Lung (tissue), 12 donors: ENCODE measurements around the gene GRM8. TPM values are rescaled to one million over a fixed set of nuclear protein-coding genes. Genes with fewer than 3 reads are reported as not detected.
"Not testable (repeated sequence)": the region's sequence is repeated elsewhere in the genome, so short reads cannot be mapped to it uniquely, and the experiment has no call there.

Experiments used
- ATAC-seq: fragments of 200-7000 bp; cut with Tn5 transposase; one replicate; pipeline ENCODE4 v1.9.1; 2020; ENCODE audit warnings: moderate number of reproducible peaks; ENCODE audit not compliant: insufficient read depth, low FRiP score
- DNase-seq, 3 donors: peaks; one replicate each; pipeline ENCODE4 v3.0.0-alpha.2; 2013 to 2017
- H3K27ac ChIP-seq, 2 donors: one replicate each; pipeline ENCODE4 v1.5.1; 2013; ENCODE audit warnings: mild to moderate bottlenecking in 2 of 2, moderate library complexity in 2 of 2, control low read depth in 1 of 2, inconsistent platforms in 1 of 2, low read depth in 1 of 2, low read length in 1 of 2
- H3K27me3 ChIP-seq, 3 donors: one replicate each; pipeline ENCODE4 v1.5.1; 2013; ENCODE audit warnings: low read length in 2 of 3; ENCODE audit not compliant: control insufficient read depth in 3 of 3, insufficient read depth in 3 of 3
- H3K36me3 ChIP-seq, 4 donors: one replicate each; pipeline ENCODE4 v1.5.1; 2013; ENCODE audit warnings: low read length in 4 of 4, mild to moderate bottlenecking in 1 of 4, moderate library complexity in 1 of 4; ENCODE audit not compliant: control insufficient read depth in 4 of 4, insufficient read depth in 4 of 4
- H3K4me1 ChIP-seq, 5 donors: one replicate each; pipeline ENCODE4 v1.5.1; 2013; ENCODE audit warnings: low read length in 5 of 5, mild to moderate bottlenecking in 2 of 5, moderate library complexity in 1 of 5; ENCODE audit not compliant: control insufficient read depth in 5 of 5, insufficient read depth in 5 of 5
- H3K4me3 ChIP-seq: one replicate; pipeline ENCODE4 v1.5.1; 2013; ENCODE audit warnings: mild to moderate bottlenecking, control low read depth, moderate library complexity
- H3K9ac ChIP-seq, 2 donors: one replicate each; pipeline ENCODE4 v1.5.1; 2013; ENCODE audit warnings: low read length in 2 of 2, control low read depth in 1 of 2; ENCODE audit not compliant: insufficient read depth in 1 of 2
- H3K9me3 ChIP-seq, 4 donors: one replicate each; pipeline ENCODE4 v1.5.1; 2013; ENCODE audit warnings: low read length in 3 of 4, mild to moderate bottlenecking in 1 of 4, moderate library complexity in 1 of 4; ENCODE audit not compliant: control insufficient read depth in 4 of 4, insufficient read depth in 3 of 4
- CTCF ChIP-seq: IDR thresholded peaks from 2 replicates; pipeline ENCODE4 v1.5.1; 2012; ENCODE audit warnings: mild to moderate bottlenecking; ENCODE audit errors: control extremely low read depth, extremely low read depth
- WGBS, 2 donors: extraction: QIAGEN DNeasy Blood & Tissue Kit; methylation state at CpG; one replicate each; pipeline ENCODE4 v1.1.7; 2013; 5-methylcytosine and 5-hydroxymethylcytosine counted together
- polyA plus RNA-seq, 2 donors: library from polyadenylated mRNA; stranded (reverse); fragments of 200-250 nt; gene quantifications; one replicate each; pipeline ENCODE4 v1.2.1, GENCODE V29; 2013
- total RNA-seq, 2 donors: library from RNA; depleted of rRNA in 1 of 2; stranded (reverse); fragments of >200 nt in 1 of 2; gene quantifications; one replicate each; pipeline ENCODE4 v1.2.1, GENCODE V29; 2014 to 2021
- donor health status: control.
- donor health status: control.
- donor health status: Bipolar disorder and iron deficiency.
- donor health status: healthy.
- donor health status: DM: yes; HTN: yes; CAD: no.

Gene GRM8
- total and polyA plus RNA-seq, 4 donors = 0.01 to 0.83 (median 0.24) TPM; not detected in 1

GRCh38 chr7:126887980-126888379 lies 364.8 kb downstream of the GRM8 start:
- DNase-seq, H3K9ac ChIP-seq, H3K27ac ChIP-seq, H3K9me3 ChIP-seq, H3K4me3 ChIP-seq, H3K36me3 ChIP-seq, H3K27me3 ChIP-seq, H3K4me1 ChIP-seq, ATAC-seq: not testable (repeated sequence)
- 80 to 82% methylated on average over 1 of the region's 1 CpG for WGBS, 2 donors

GRCh38 chr7:126887560-126887959 lies 365.2 kb downstream of the GRM8 start:
- H3K27me3 ChIP-seq, H3K9ac ChIP-seq, ATAC-seq, H3K27ac ChIP-seq, H3K9me3 ChIP-seq, DNase-seq, H3K4me1 ChIP-seq, H3K36me3 ChIP-seq, H3K4me3 ChIP-seq: not testable (repeated sequence)
- WGBS, 2 donors = 59 to 76% methylated on average over 4 of the region's 4 CpGs

- not testable (repeated sequence) for H3K9me3 ChIP-seq, DNase-seq, ATAC-seq, H3K4me1 ChIP-seq, H3K4me3 ChIP-seq, H3K36me3 ChIP-seq, H3K27me3 ChIP-seq, H3K9ac ChIP-seq, H3K27ac ChIP-seq
- WGBS, 2 donors = 90% methylated on average over 1 of the region's 1 CpG
Measured at GRCh38 chr7:126882730-126883129, 370.0 kb downstream of the GRM8 start.

GRCh38 chr7:126881908-126882307 lies 370.8 kb downstream of the GRM8 start:
- H3K36me3 ChIP-seq, H3K27me3 ChIP-seq, H3K27ac ChIP-seq, H3K4me1 ChIP-seq, H3K9me3 ChIP-seq, DNase-seq, H3K4me3 ChIP-seq, H3K9ac ChIP-seq, ATAC-seq: not testable (repeated sequence)
- 60 to 65% methylated on average over 2 of the region's 2 CpGs for WGBS, 2 donors

GRCh38 chr7:126881315-126881714 lies 371.4 kb downstream of the GRM8 start:
- 78% methylated on average over 4 of the region's 4 CpGs for WGBS, 2 donors
- no peak overlapping the region for H3K27ac ChIP-seq
- H3K27me3 ChIP-seq = no peaks in the 10 kb centered on the region
- H3K9me3 ChIP-seq = no peaks in the 10 kb centered on the region
- H3K36me3 ChIP-seq = no peaks in the 10 kb centered on the region
- no peak for DNase-seq
- ATAC-seq = no peak
- TF ChIP-seq CTCF = no peak
- no peak overlapping the region for H3K4me3 ChIP-seq
- no peak overlapping the region for H3K9ac ChIP-seq
- peaks cover 0 to 3% (median 0%) of the 10 kb centered on the region in 5 donors for H3K4me1 ChIP-seq

GRCh38 chr7:126876536-126876935 lies 376.2 kb downstream of the GRM8 start:
- not testable (repeated sequence) for H3K4me1 ChIP-seq, H3K9ac ChIP-seq, H3K36me3 ChIP-seq, H3K27ac ChIP-seq, ATAC-seq, H3K4me3 ChIP-seq, H3K27me3 ChIP-seq, DNase-seq, H3K9me3 ChIP-seq
- 66 to 83% methylated on average over 3 of the region's 3 CpGs for WGBS, 2 donors
